Neural cell (in vitro differentiated cells): ENCODE measurements around the gene NME8.

Experiments
- CTCF ChIP-seq: fragments of 450-650 bp; IDR thresholded peaks from 2 replicates; pipeline ENCODE4 v1.5.1; 2014; ENCODE audit warnings: antibody characterized with exemption, mild to moderate bottlenecking, moderate library complexity; ENCODE audit not compliant: poor library complexity, severe bottlenecking
- EZH2 ChIP-seq: fragments of 200-600, 300-800 bp; shearing (Covaris generic), sonication (generic); IDR thresholded peaks from 2 replicates; pipeline ENCODE4 v1.6.1; 2014; ENCODE audit warnings: antibody characterized with exemption, low read length, borderline replicate concordance, mild to moderate bottlenecking; ENCODE audit not compliant: insufficient read depth, poor library complexity, severe bottlenecking
- MXI1 ChIP-seq: fragments of 450-650 bp; conservative IDR thresholded peaks from 2 replicates; pipeline ENCODE4 v1.6.1; 2014; ENCODE audit warnings: antibody characterized with exemption, mild to moderate bottlenecking; ENCODE audit not compliant: poor library complexity, severe bottlenecking
- POLR2AphosphoS5 ChIP-seq: IDR thresholded peaks from 2 replicates; pipeline ENCODE4 v1.6.1; 2012
- RAD21 ChIP-seq: fragments of 450-650 bp; conservative IDR thresholded peaks from 2 replicates; pipeline ENCODE4 v1.6.1; 2014; ENCODE audit warnings: antibody characterized with exemption, mild to moderate bottlenecking, moderate library complexity
- SMC3 ChIP-seq: fragments of 450-650 bp; conservative IDR thresholded peaks from 2 replicates; pipeline ENCODE4 v1.6.1; 2014; ENCODE audit warnings: antibody characterized with exemption, mild to moderate bottlenecking, moderate library complexity; ENCODE audit not compliant: poor library complexity
- TAF1 ChIP-seq: IDR thresholded peaks from 2 replicates; pipeline ENCODE4 v1.6.1; 2012; ENCODE audit warnings: low read depth

- TF ChIP-seq CTCF (peak; percentile 31), EZH2 (no peak), MXI1 (no peak), RAD21 (no peak), TAF1 (no peak), SMC3 (no peak), POLR2AphosphoS5 (no peak)
These were observed 67.7 kb downstream of the NME8 start for GRCh38 chr7:37916017-37916672.
